ENCODE data around the gene TRIM4. TPM values are rescaled to one million over a fixed set of nuclear protein-coding genes. Genes with fewer than 3 reads are reported as not detected.
"Not testable (repeated sequence)": the region's sequence is repeated elsewhere in the genome, so short reads cannot be mapped to it uniquely, and the experiment has no call there.

The TRIM4 gene
- total RNA-seq = 33.1 TPM

- Histone ChIP-seq H3K27ac (peak within 1 kb of the TSS; percentile 81), H3K4me3 (peak within 1 kb of the TSS; percentile 68 to 77), H3K9me3 (no peaks in the 10 kb centered on the region), H3K4me1 (peaks cover 43% of the 10 kb centered on the region), H3K27me3 (no peaks in the 10 kb centered on the region), H3K36me3 (no peaks in the 10 kb centered on the region)
- TF ChIP-seq, protein P1, sequence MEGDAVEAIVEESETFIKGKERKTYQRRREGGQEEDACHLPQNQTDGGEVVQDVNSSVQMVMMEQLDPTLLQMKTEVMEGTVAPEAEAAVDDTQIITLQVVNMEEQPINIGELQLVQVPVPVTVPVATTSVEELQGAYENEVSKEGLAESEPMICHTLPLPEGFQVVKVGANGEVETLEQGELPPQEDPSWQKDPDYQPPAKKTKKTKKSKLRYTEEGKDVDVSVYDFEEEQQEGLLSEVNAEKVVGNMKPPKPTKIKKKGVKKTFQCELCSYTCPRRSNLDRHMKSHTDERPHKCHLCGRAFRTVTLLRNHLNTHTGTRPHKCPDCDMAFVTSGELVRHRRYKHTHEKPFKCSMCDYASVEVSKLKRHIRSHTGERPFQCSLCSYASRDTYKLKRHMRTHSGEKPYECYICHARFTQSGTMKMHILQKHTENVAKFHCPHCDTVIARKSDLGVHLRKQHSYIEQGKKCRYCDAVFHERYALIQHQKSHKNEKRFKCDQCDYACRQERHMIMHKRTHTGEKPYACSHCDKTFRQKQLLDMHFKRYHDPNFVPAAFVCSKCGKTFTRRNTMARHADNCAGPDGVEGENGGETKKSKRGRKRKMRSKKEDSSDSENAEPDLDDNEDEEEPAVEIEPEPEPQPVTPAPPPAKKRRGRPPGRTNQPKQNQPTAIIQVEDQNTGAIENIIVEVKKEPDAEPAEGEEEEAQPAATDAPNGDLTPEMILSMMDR (IDR thresholded peaks at IDR 0.05) = peak in 1 of 3 experiments; percentile 2
- TF ChIP-seq POLR2A (IDR thresholded peaks at IDR 0.05) (peak in 1 of 2 donors; percentile 78), POLR2AphosphoS5 (IDR thresholded peaks at IDR 0.05; ENCODE audit: insufficient read depth in 1 of 2, low read depth in 1 of 2) (peak; percentile 93 to 95)
- DNase-seq (ENCODE audit: extremely low spot score in 2 of 2) = peak in 1 of 2 donors; percentile 94
- intact Hi-C loops (cut with DNase I) = no loop called here
These were observed at the start of gene TRIM4 for GRCh38 chr7:99918959-99919813. TRIM4 (minus strand) TSS chr7:99919530; CDS start chr7:99919401, 129 bp downstream.

- Histone ChIP-seq H3K4me1 (no peaks in the 10 kb centered on the region), H3K36me3 (no peaks in the 10 kb centered on the region), H3K27ac (no peak overlapping the region), H3K27me3 (no peaks in the 10 kb centered on the region), H3K4me3 (no peak overlapping the region), H3K9me3 (no peaks in the 10 kb centered on the region)
- intact Hi-C loops (cut with DNase I) = no loop called here
- no peak for DNase-seq (ENCODE audit: extremely low spot score in 2 of 2)
- no peak for TF ChIP-seq POLR2AphosphoS5 (IDR thresholded peaks at IDR 0.05; ENCODE audit: insufficient read depth in 1 of 2, low read depth in 1 of 2)
- TF ChIP-seq POLR2A (IDR thresholded peaks at IDR 0.05) = no peak
- TF ChIP-seq, protein P1 (IDR thresholded peaks at IDR 0.05) = no peak
These were observed 39.4 kb upstream of the TRIM4 start for GRCh38 chr7:99958564-99959227.

GRCh38 chr7:99955247-99955646, 35.9 kb upstream of the TRIM4 start:
- intact Hi-C loops (cut with DNase I) = no loop called here
- Histone ChIP-seq H3K9me3 (no peaks in the 10 kb centered on the region), H3K27ac (no peak overlapping the region), H3K4me1 (no peaks in the 10 kb centered on the region), H3K27me3 (no peaks in the 10 kb centered on the region), H3K36me3 (no peaks in the 10 kb centered on the region), H3K4me3 (no peak overlapping the region)
- DNase-seq (ENCODE audit: extremely low spot score in 2 of 2) = no peak
- TF ChIP-seq, protein P1 (IDR thresholded peaks at IDR 0.05) = no peak
- TF ChIP-seq POLR2A (IDR thresholded peaks at IDR 0.05) = no peak
- TF ChIP-seq POLR2AphosphoS5 (IDR thresholded peaks at IDR 0.05; ENCODE audit: insufficient read depth in 1 of 2, low read depth in 1 of 2) = no peak

GRCh38 chr7:99954643-99955042, 35.3 kb upstream of the TRIM4 start:
- H3K36me3 ChIP-seq; DNase-seq (ENCODE audit: extremely low spot score in 2 of 2); H3K27me3 ChIP-seq; intact Hi-C loops (cut with DNase I); H3K9me3 ChIP-seq; H3K4me3 ChIP-seq; H3K27ac ChIP-seq; H3K4me1 ChIP-seq: not testable (repeated sequence)

GRCh38 chr7:99953649-99954048, 34.3 kb upstream of the TRIM4 start:
- DNase-seq (ENCODE audit: extremely low spot score in 2 of 2) = no peak
- TF ChIP-seq POLR2A (IDR thresholded peaks at IDR 0.05) (no peak), POLR2AphosphoS5 (IDR thresholded peaks at IDR 0.05; ENCODE audit: insufficient read depth in 1 of 2, low read depth in 1 of 2) (peak in 1 of 2 donors; percentile 50)
- TF ChIP-seq, protein P1 (IDR thresholded peaks at IDR 0.05) = no peak
- Histone ChIP-seq H3K4me3 (no peak overlapping the region), H3K9me3 (no peaks in the 10 kb centered on the region), H3K36me3 (no peaks in the 10 kb centered on the region), H3K4me1 (no peaks in the 10 kb centered on the region), H3K27me3 (no peaks in the 10 kb centered on the region), H3K27ac (no peak overlapping the region)
- intact Hi-C loops (cut with DNase I) = no loop called here

DNA sequence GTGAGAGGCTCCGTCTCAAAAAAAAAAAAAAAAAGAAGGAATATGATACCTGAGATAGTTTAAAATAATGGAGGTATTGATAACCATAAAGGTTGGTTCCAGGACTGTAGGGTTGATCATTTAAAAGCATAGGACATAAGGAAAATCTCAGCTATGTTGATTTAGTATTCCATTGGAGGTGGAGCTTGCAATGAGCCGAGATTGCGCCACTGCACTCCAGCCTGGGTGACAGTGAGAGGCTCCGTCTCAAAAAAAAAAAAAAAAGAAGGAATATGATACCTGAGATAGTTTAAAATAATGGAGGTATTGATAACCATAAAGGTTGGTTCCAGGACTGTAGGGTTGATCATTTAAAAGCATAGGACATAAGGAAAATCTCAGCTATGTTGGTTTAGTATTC, 33.3 kb upstream of the TRIM4 start:
- H3K4me1 ChIP-seq; intact Hi-C loops (cut with DNase I); DNase-seq (ENCODE audit: extremely low spot score in 2 of 2); H3K27me3 ChIP-seq; H3K9me3 ChIP-seq; H3K36me3 ChIP-seq; H3K27ac ChIP-seq; H3K4me3 ChIP-seq: not testable (repeated sequence)

DNA sequence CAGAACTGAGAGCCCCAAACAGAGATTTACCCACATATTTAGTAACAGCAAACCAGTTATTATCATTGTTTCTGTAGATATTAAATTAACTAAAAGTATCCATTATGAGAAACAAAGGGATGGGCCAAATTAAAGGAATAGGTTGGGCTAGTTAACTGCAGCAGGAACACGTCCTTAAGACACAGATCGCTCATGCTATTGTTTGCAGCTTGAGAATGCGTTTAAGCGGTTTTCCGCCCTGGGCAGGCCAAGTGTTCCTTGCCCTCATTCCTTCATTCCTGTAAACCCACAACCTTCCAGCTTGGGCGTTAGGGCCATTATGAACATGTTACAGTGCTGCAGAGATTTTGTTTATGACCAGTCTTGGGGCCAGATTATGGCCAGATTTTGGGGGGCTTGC, 31.5 kb upstream of the TRIM4 start:
- H3K27ac ChIP-seq; H3K36me3 ChIP-seq; DNase-seq (ENCODE audit: extremely low spot score in 2 of 2); H3K4me1 ChIP-seq; H3K27me3 ChIP-seq; intact Hi-C loops (cut with DNase I); H3K4me3 ChIP-seq; H3K9me3 ChIP-seq: not testable (repeated sequence)

All from vagina (tissue), 2 donors.